HS-27A (cell line): ENCODE measurements around the gene SVOP.

Experiments
- DNase-seq: peaks from one replicate; pipeline ENCODE4 v3.0.0-alpha.2; 2012; ENCODE audit warnings: low read depth, missing footprints

The SVOP gene

GRCh38 chr12:108973629-108974152, 47.2 kb downstream of the SVOP start:
- DNase-seq: no peak

GRCh38 chr12:108972358-108972757, 48.5 kb downstream of the SVOP start:
- DNase-seq: no peak

DNA sequence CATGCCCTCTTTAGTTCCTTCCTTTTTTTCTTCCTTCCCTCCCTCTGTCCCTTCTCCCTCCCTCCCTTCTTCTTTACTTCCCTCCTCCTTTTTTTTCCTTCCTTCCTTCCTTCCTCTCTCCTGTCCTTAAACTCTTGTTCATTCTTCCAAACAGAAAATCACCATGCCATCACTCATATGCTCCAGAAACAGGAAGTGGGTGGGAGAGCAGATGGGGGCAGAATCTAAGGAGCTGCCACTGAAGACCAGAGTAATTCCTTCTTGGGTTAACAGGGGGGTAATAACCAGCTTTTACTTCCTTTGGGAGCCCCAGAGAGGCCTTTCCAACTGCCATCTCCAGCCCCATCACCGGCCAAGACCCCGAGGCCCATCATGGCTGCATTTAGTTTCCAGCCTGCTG, 51.2 kb downstream of the SVOP start:
- DNase-seq: no peak

DNA sequence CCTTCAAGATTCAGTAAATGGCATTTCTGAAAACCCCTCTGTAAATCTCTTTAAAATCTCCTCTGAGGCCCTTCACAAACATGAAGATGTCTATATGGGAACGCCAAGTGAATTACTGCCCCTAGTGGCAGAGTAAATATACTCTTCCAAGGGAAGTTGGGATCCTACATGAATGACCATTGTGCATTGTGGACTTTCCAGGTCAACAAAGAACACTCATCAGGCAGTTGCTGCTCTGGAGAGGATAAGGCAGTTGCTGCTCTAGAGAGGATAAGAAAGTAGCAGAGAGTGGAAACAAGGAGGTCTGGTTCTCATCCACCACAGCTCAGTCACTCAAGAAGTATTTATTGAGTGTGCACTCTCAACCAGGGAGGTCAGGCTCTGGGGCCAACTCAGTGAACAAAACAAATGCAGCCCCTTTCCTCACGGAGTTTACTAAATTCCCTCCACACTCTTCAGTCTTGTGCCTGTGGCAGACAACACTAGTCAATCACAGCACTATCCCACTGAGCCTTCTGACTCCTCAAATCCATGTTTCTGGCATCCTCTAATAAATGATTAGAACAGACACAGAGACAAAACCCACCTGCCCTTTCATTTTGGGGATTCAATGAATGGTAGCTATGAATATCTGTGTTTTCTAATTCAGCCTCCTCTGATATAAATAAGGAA, 52.9 kb downstream of the SVOP start:
- no peak for DNase-seq

GRCh38 chr12:108966378-108967151, 54.3 kb downstream of the SVOP start:
- DNase-seq: no peak

DNA sequence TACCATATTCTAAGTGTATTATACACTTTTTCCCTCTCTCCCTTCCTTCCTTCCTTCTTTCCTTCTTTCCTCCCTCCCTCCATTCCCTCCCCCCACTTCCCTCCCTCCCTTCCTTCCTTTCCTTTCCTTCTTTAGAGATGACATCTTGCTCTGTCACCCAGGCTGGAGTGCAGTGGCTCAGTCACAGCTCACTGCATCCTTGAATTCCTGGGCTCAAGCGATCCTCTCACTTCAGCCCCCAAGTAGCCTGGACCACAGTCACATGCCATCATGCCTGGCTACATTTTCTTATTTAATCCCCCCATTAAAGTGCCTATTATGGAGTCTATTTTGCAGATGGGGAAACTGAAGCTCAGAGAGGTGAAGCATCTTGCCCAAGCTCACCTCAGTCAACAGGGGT, 55.0 kb downstream of the SVOP start:
- no peak for DNase-seq

DNA sequence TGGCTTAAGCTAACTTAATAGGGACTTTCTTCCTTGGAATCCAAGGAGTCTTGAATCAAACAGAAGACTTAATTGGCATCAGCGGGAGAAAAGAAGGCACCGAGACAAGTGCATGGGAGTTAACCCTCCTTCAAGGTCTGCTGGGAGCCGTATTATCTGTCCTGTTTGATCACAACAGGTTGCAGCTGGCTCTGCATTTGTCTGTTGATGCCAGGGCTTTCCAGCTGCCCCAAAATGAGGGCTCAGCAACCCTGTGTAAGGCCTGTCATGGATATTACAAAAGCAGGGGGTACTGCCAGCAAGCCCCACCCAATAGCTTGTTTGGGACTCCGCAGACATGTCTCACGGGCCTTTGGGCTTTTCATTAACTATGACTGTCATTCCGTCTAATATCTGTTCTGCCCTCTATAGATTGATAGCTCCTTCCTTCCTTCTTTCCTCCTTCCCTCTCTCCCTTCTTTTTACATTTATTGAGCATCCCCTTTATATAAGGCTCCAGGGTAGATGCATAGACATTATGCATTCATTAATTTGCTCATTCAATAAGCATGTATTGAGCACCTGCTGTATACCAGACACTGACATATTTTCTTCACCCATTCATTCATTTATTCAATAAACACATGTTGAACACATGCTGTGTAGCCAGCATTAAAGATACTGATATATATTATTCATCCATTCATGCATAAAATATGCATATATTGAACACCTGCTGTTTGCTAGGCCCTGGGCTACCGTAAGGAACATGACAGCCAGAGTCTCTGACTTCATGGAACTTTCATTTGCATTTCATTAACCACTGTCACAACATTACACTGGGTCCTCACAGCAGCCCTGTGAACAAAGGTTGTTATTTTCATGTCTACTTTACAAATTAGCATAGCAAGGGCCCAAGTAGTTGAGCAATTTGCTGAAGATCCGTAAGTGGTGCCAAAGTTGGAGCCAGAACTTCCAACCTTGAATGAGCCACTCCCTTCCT, 56.2 kb downstream of the SVOP start:
- DNase-seq: no peak

- DNase-seq: no peak
Measured at GRCh38 chr12:108962256-108962655, 58.6 kb downstream of the SVOP start.

DNA sequence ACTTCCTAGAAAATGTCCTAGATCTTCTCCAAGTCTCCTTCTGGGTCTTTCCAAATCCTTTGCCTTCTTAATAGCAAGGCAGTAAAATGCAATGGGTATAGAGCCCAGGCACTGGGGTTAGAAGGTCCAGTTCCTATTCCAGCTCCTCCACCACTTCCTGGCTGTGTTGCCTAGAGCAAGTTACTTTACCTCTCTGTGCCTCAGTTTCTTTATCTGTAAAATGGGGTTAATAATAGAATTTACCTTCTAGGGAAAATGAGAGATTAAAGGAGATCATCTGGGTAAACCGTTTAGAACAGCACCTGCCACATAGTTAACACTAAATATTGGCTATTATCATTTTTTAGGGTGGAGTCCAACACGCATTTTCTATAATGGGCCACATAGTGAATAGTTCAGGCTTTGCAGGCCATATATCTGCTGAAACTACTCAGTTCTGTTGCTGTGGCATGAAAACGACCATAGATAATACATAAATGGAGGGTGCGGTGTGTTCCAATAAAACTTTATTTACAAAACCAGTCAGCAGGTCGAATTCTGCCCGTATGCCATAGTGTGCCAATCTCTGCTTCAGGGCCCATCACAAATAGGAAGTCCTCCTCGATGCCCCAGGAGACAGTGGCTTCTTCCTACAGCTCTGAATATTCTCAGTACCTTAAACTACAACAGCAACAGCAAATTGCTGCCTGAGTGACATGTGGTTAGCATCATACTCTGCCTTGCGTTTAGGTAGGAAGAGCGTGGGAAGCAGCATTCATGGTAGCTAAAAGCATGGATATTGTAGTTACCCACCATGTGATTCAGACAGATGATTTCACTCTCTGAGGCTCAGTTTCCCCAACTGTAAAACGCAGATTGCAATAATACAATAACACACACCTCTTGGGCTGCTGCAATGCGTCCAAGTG, 60.9 kb downstream of the SVOP start:
- no peak for DNase-seq

DNA sequence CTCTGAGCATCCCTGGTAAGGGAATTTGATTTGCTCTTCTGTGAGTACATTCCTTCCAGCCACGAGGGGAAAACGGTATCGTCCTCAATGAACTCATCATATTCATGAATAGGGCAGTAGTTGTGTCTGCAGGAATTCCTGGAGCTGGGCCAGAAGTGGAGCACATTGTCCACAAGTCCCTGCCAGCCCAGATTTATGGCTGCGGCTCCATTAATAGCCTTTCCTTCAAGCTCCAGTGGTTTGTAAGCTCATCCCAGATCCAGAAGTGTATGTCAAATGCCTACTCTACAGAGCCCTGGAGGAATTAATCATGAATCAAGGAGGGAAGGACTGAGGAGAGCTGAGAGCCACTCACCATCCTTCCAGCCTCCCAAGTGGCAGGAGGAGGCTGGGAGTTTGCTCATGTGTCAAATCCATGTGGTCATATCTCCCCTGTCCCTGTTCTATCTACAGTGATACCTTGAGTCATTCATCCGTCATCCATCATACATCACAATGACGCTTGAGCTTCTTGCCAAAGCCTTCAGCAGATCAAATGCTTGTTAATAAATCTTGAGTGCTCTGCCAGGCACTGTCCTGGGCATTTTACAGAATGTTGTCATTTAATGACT, 65.5 kb downstream of the SVOP start:
- no peak for DNase-seq

- DNase-seq: peak; percentile 20
Measured at GRCh38 chr12:108950991-108951739, 69.7 kb downstream of the SVOP start.

- no peak for DNase-seq
Measured at GRCh38 chr12:108949976-108950375, 70.9 kb downstream of the SVOP start.

- DNase-seq: no peak
Measured at GRCh38 chr12:108948367-108948766, 72.5 kb downstream of the SVOP start.

DNA sequence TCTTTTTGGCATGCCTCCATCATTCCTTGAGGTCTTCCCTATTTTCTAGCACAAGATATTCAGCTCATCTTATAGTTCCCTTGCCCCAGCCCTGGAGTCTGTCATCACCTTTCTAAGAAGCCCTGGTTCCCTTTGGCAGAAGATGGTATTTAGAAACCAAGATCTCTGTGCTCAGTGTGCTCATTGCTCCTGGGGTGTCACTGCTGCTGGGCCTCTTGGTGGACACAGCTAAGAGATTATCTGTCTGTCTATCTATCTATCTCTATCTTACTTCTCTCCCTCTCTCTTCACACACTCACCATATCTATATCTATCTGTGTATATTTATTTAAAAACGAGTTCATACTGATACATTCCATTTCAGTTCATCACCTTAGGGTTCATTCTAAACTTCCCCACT, 73.8 kb downstream of the SVOP start:
- DNase-seq: no peak

DNA sequence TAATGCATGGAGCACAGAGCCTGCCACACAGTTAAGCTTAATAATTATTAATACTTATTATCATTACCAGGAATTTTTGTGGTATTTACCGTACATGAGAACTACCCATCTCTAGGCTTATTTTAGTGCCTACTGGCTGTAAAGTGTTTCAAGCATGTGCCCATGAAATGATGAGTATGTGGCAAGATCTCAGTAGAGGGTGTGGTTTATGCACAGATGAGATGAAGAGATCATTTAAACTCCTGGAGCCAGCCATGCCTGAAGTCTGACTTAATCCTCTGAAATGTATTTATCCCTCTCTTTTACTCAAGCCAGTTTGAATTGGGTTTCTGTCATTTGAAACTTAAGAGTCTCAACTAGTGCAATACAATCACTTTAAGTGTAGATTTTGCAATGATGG, 80.7 kb downstream of the SVOP start:
- no peak for DNase-seq

GRCh38 chr12:108939594-108939993, 81.3 kb downstream of the SVOP start:
- no peak for DNase-seq

- DNase-seq: no peak
Measured at GRCh38 chr12:108938247-108938924, 82.5 kb downstream of the SVOP start.

DNA sequence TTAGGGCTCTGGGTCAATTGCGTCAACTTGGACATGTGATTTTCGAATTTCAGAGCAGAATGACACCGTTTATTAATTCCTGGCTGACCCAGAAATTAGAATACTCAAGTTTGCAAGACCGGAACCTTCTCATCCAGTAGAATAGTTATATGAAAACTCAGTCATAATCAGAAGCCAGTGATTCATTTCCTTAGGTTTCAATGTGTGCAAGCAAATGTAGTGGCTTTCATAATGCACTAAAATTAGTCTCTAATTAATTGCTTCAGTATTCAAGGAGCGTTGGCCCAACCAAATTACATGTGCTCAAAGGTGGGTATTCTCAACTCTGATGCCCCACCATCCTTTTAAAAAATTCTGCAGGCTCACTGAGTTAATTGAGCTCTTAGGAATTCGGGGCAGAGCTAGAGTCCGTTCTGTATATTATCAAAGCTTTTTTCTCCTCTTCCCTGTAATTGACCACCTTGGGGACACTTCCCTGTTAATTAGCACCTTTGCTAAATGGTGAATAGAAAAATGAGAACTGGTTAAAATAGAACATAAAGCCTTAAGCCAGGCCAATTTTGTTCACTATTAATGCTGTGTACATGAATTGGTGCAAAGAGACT, 85.6 kb downstream of the SVOP start:
- no peak for DNase-seq

DNA sequence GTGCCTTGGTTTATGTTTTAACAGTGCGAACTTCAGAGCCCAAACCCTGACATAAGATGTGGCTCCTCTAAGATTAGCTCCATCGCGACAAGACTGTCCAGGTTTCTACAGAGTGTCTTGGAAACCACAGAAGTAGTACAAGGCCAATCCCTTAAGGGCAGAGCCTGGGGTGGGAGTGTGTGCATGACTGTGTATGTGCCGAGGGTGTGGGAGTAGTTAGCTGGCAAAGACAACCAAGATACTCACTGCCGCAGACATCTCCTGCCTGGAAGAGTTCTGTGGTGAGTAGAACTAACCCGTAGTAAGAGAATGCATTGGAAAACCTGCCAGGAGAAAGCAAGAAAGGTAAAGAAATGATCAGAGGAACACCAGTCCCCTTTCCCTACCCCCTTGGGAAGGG, 86.9 kb downstream of the SVOP start:
- DNase-seq: no peak
